Fibroblast of peridontal ligament (primary cell): ENCODE data around the gene B3GALT6.
A peak's percentile ranks its signal among the peaks of the same experiment; 100 is the strongest.
"Not testable (repeated sequence)": the region's sequence is repeated elsewhere in the genome, so short reads cannot be mapped to it uniquely, and the experiment has no call there.

Source experiments
- DNase-seq: peaks from one replicate; pipeline ENCODE4 v3.0.0-alpha.2; 2010; ENCODE audit errors: extremely low read depth

Gene B3GALT6

GRCh38 chr1:1232208-1232795 is at the start of gene B3GALT6:
Gene B3GALT6 (plus strand): TSS chr1:1232237. CDS start chr1:1232279, 42 bp downstream.
- DNase-seq: no peak

- no peak for DNase-seq
Measured at GRCh38 chr1:1182491-1183220, 49.4 kb upstream of the B3GALT6 start.

- DNase-seq: no peak
Measured at GRCh38 chr1:1183221-1183747, 48.8 kb upstream of the B3GALT6 start.

- no peak for DNase-seq
Measured at GRCh38 chr1:1183833-1184775, 47.9 kb upstream of the B3GALT6 start.

GRCh38 chr1:1185101-1185765 is 46.8 kb upstream of the B3GALT6 start:
- DNase-seq: no peak

- peak; percentile 96 for DNase-seq
Measured at GRCh38 chr1:1187938-1188337, 44.1 kb upstream of the B3GALT6 start.

- DNase-seq: no peak
Measured at GRCh38 chr1:1189111-1189510, 42.9 kb upstream of the B3GALT6 start.

- DNase-seq: no peak
Measured at GRCh38 chr1:1191734-1192133, 40.3 kb upstream of the B3GALT6 start.

- no peak for DNase-seq
Measured at GRCh38 chr1:1194723-1195122, 37.3 kb upstream of the B3GALT6 start.

GRCh38 chr1:1195726-1196125 is 36.3 kb upstream of the B3GALT6 start:
- not testable (repeated sequence) for DNase-seq

- no peak for DNase-seq
Measured at GRCh38 chr1:1196431-1197187, 35.4 kb upstream of the B3GALT6 start.

- no peak for DNase-seq
Measured at GRCh38 chr1:1197188-1197500, 34.9 kb upstream of the B3GALT6 start.

- DNase-seq: no peak
Measured at GRCh38 chr1:1197551-1198422, 34.2 kb upstream of the B3GALT6 start.

- no peak for DNase-seq
Measured at GRCh38 chr1:1198423-1199140, 33.5 kb upstream of the B3GALT6 start.

- DNase-seq: no peak
Measured at GRCh38 chr1:1199141-1199960, 32.7 kb upstream of the B3GALT6 start.

GRCh38 chr1:1199961-1200875 is 31.8 kb upstream of the B3GALT6 start:
- no peak for DNase-seq
